ENCODE measurements around the gene FBXL15. TPM values are rescaled to one million over a fixed set of nuclear protein-coding genes. Genes with fewer than 3 reads are reported as not detected.

Gene FBXL15
- total and polyA plus RNA-seq, 9 of the 15 experiments (the other 6 are each of a cell fraction or from before 2014, with no cell fraction given), result 0.08 to 25.9 (median 3.5) TPM

GRCh38 chr10:102461187-102462054 lies 40.8 kb downstream of the FBXL15 start (continued):
- TF ChIP-seq RREB1 (CRISPR knock-in tag; IDR thresholded peaks at IDR 0.05) (no peak), FOXJ2 (tag; IDR thresholded peaks at IDR 0.05) (no peak), HDAC8 (tag; IDR thresholded peaks at IDR 0.05) (no peak), DLX4 (CRISPR knock-in tag; IDR thresholded peaks at IDR 0.05) (no peak), TBL1XR1 (IDR thresholded peaks at IDR 0.05; ENCODE audit: low read length in 2 of 2) (no peak), SRSF9 (IDR thresholded peaks at IDR 0.05; ENCODE audit: borderline replicate concordance, low read depth, low read length) (no peak), SRF (CRISPR knock-in tag; IDR thresholded peaks at IDR 0.05) (no peak), NONO (IDR thresholded peaks at IDR 0.05; ENCODE audit: low read depth in 2 of 2, low read length in 1 of 2) (no peak), RBBP5 (IDR thresholded peaks at IDR 0.05; ENCODE audit: borderline replicate concordance, insufficient read depth, low read length, poor library complexity, severe bottlenecking) (no peak), SREBF2 (CRISPR knock-in tag; IDR thresholded peaks at IDR 0.05) (no peak), NEUROD1 (IDR thresholded peaks at IDR 0.05; ENCODE audit: borderline replicate concordance, low read depth, low read length, partially characterized antibody) (no peak), U2AF1 (optimal IDR thresholded peaks at IDR 0.05; ENCODE audit: low read depth, low read length) (no peak), RFX1 (IDR thresholded peaks at IDR 0.05) (no peak), ZNF695 (CRISPR knock-in tag; IDR thresholded peaks at IDR 0.05) (no peak), ADNP (tag; IDR thresholded peaks at IDR 0.05) (no peak), SAFB (IDR thresholded peaks at IDR 0.05; ENCODE audit: borderline replicate concordance, low read depth, low read length) (no peak), ATF1 (CRISPR knock-in tag; IDR thresholded peaks at IDR 0.05) (no peak), ATF1 (tag; IDR thresholded peaks at IDR 0.05) (peak; percentile 83), MYC (IDR thresholded peaks at IDR 0.05; ENCODE audit: low read depth, low read length) (0 out of 2 replicates have a peak, but pooled peaks have one; percentile 30), MYC (CRISPR knock-in tag; IDR thresholded peaks at IDR 0.05; ENCODE audit: borderline replicate concordance, low read depth) (no peak), ETS2 (tag; IDR thresholded peaks at IDR 0.05; ENCODE audit: borderline replicate concordance, poor library complexity, severe bottlenecking) (no peak), ZC3H8 (IDR thresholded peaks at IDR 0.05) (no peak)
